DMS53 treated with DMSO at 0.1 percent for 48 hours (cell line): ENCODE results near the gene BCL10.

Experiments used
- DNase-seq: peaks from one replicate; lab custom pipeline; 2025; ENCODE audit not compliant: unreplicated experiment; lab: John Stamatoyannopoulos, UW

BCL10 gene

DNA sequence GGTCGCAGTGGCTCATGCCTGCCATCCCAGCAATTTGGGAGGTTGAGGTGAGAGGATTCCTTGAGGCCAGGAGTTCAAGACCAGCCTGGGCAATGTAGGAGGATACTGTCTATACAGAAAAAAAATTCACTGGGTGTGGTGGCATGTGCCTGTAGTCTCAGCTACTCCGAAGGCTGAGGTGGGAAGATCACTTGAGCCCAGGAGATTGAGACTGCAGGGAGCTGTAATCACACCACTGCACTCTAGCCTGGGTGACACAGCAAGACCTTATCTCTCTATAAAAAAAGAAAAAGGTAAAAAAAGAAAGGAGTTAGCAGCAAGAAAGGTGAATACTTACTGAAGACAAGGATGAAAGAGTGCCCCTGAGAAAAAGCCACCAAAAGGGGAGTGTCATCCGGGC is 23.7 kb upstream of the BCL10 start:
- no peak for DNase-seq

DNA sequence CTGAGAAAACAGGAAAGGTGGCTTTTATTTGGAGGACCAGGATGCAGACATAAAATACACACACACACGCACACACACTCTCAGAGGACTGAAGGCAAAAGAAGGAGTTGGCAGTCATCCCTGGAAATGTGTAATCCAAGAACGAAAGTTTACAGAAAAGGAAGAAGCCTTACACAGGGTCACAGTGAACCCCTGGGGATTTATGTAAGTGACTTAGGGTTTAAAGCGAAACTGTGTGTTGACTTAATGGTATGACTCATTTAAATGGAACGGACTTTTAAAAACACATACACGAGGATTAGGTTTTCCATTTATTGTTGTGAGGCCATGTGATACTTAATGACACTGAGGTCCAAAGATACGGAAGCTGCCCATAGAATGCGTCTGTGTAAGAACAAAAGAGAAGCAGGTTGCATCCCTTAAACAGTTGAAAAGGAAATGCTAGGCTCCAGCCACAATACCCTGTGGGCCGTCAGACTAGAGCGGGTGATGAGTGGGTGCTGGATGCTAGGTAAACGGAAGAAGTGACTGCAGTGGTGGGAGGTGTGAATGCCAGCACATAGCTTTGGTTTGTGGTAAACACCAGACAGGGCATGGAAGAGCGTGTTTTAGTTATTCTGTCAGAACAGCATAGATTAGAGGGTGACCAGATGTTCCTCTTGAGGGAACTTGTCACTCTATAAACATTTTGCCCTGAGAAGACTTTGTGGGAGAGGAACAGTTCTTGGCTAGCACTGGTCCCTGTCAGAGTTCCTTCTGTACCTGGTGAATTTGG is 21.6 kb upstream of the BCL10 start:
- DNase-seq, result peak; percentile 98

DNA sequence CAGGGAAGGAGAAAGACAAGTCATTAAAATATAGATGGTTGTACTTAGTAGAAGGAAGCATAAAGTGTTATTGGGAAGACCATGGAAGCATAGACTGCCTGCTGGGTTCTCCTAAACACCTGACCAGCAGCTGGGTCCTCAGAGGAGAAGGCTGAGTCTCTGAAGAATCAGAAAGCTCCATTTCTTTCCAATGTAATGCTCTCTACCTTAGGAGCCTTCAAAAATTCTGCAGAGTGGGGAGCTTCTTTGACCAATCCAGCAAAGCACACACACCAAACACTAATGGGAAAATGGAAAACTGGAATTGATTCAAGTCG is 21.1 kb upstream of the BCL10 start:
- DNase-seq, result no peak

DNA sequence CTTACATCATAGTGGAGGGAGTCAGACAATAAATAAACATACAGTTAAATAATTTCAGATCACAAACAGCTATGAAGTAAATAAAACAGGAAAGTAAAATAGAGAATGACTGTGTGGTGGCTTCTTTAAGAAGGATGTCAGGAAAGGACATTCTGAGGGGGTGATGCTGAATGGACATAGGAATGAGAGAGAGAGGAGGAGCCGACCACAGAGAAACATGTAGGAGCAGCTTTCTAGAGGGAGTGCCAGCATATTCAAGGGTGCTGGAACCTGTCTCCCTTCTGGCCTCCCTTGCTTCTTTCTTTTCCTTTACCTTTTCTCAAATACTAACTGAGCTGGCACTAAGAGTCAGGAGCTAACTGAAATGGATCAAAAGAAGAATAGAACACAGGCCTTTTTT is 20.5 kb upstream of the BCL10 start:
- no peak for DNase-seq

- no peak for DNase-seq
Observed at GRCh38 chr1:85295654-85296053, 19.2 kb upstream of the BCL10 start.

DNA sequence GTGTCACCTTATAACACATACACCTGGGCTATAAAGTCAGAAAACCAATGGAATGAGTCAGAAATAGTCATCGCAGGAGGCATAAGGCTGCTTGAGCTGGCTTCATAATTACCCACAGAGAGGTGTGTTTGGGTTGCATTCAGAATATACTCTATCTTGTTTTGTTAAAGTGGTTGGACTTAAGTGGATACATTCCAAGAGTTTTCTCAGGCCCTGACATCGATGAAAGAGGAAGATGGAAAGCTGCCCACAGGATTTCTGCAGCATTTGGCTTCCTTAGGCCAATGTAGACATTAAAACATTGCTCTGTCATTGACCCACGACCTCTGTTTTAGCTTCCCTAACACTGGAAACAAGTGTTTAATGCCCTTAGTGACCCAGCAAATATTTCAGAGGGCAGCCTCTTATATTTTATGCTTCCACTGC is 18.6 kb upstream of the BCL10 start:
- DNase-seq, result no peak

DNA sequence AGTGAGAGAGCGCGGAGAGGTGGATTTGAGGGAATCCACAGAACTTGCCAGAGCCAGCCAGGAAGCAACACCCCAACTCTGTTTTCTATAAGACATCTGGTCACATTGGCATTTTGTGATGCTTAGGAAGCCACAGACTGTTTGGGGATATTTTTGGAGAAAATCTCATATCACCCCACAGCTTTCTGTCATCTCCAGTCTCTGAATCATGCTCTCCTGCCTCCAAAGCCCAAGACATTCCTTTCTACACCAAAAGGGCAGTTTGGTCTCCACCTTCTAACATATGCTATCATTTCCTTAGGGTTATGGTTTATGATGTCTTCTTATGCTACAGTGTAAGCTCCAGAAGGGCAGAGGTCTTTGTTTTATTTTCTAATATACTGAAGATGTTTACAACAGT is 14.4 kb upstream of the BCL10 start:
- DNase-seq, result no peak

DNA sequence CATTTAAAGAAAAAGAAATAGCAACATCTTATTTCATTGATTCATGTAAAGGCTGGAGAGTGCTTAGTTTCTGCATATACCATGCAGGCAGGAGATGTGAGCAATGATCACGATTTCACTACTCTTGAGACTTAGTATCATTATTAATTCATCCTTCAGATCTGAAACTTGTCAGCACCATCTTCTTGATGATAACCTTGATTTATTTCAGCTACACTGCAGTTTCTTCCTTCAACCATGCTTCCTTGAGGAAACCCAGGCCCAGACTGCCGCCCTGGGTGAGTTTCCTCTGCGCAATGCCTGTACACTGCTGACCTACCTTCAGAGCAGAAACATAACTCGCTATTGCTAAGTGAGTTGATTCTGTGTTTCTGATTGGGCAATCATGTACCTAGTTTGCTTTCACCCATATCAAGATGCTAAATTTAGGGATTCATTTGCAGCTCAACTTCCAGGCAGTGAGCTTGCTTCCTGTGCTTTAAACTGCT is 13.5 kb upstream of the BCL10 start:
- DNase-seq, result no peak

DNA sequence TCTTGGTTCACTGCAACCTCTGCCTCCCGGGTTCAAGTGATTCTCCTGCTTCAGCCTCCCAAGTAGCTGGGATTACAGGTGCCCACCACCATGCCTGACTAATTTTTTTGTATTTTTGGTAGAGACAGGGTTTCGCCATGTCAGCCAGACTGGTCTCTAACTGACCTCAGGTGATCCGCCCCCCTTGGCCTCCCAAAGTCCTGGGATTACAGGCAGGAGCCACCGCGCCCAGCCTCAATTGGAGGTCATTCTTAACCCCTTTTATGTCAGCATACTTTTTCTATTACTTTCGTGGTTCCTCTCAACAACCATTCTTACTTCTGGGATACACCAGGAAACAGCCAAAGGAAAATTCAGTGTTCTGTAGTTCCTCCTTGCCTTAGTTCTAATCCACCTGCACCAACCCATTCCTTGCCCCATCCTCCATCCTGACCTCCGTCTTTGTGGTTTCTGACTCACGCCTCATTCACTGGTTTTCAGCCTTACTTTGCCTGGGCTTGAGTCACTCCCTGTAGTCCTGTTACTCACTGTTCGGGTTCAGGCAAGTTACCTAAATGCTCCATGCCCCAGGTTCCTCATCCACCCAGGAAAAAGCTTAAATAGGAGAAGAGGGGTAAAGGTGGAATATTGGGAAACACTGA is 12.9 kb upstream of the BCL10 start:
- DNase-seq, result no peak

- no peak for DNase-seq
Observed at GRCh38 chr1:85284202-85284601, 7.8 kb upstream of the BCL10 start.

GRCh38 chr1:85283475-85284199 is 7.2 kb upstream of the BCL10 start:
- no peak for DNase-seq

DNA sequence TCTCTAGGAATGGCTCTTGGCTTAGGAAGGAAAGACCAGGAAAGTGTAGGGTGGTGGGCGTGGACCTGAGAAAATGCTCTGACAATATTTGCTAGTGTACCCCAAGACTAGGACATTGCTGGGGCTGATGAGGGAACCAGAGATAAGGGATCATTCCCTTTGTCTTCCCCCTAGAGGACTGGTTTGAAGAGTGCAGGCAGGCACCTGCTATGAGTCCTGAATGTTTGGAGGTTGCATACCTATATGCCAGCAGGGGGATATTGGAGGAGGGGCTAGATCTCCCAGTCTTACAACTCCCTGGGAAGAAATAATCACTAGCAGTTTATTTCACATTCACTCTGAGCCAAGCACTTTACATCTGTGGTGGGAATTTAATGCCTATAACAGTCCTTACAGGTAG is 6.0 kb upstream of the BCL10 start:
- DNase-seq, result no peak

DNA sequence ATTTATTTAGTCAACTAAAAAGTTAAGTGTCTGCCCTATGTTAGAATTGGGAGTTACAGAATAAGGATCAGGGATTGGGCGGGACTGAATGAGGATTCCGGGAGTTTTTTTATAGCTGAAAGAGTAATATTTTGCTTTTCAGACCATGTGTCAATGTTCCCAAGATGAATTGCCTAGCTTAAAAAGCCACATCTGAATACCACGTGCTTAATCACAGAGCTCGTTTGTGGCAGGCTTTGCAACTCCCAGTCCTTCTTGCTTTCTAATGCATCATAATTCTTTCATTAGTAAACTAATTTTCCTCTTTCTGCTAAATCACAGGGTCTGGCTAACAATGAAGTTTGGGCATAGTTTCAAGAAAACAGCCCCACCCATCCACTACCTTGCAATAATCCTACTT is 4.2 kb upstream of the BCL10 start:
- DNase-seq, result no peak

GRCh38 chr1:85279458-85280080 is 3.1 kb upstream of the BCL10 start:
- no peak for DNase-seq

DNA sequence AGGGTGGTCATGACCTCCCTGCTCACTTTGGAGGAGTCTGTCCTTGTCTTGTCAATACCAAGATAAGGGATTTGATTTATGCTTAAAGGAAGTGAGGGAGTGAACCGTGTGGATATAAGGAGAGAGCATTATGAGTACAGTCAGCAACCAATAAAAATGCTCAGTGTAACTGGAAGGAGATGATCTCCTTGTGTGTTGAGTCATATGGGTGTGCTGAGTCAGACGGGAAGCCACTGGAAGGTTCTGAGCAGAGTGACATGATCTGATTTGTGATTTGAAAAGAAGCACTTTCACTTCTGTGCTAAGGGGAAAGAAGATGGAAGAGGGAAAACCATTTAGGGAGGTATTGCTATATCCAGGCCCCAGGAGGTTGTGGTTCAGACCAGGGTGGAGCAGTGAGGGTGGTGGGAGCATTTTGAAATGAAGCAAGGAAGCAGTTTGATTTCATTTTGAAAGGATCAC is 2.5 kb upstream of the BCL10 start:
- peak; percentile 51 for DNase-seq

GRCh38 chr1:85277802-85278201 is 1.4 kb upstream of the BCL10 start:
- no peak for DNase-seq

DNA sequence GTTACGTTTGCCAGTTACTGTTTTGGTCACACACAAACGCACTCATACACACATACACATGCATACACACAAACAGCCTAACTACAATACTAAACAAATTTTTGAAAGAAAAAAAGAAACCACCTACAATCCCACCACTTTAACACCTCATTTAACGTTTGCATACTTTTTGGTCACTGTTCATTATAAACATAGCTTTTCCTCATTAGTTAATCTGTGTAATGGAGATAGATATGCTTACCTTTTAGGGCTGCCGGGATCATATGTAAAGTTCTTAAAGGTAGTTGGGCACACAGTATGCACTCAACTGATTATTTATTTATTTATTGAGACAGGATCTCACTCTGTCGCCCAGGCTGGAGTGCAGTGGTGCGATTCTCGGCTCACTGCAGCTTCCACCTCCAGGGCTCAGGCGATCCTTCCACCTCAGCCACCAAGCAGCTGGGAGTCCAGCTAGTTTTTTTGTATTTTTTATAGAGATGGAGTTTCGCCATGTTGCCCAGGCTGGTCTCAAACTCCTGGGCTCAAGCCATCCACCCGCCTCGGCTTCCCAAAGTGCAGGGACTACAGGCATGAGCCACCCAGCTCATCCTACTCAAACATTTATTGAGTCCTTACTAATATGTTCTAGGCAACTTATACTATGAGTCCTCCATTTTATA is 677 bp upstream of the BCL10 start:
- peak; percentile 31 for DNase-seq

DNA sequence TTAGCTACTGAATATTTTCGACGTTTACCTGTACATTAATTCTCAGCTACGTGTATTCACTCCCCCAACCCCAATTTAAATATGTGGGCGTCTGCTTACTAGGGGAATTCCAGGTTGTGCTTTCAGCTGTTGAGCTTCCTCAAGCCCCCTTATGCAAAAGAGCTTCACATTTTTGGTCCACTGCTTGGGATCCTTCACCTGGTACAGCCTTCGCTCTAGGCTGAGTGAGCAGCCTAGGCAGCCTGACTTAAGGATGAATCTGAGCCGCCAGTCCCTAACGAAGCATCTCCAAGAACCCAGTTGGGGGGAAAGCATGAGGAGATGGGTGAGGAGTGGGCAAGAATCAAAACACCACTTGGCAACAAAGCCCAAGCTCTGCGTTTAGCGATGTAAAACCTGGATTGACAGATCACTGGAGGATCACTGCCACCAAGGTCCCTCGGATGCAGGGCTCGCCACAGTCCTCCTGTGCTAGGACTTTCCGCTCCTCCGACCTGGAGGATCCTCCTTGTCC is 674 bp downstream of the BCL10 start:
- no peak for DNase-seq

GRCh38 chr1:85274969-85275453 is 1.4 kb downstream of the BCL10 start:
- peak; percentile 88 for DNase-seq

DNA sequence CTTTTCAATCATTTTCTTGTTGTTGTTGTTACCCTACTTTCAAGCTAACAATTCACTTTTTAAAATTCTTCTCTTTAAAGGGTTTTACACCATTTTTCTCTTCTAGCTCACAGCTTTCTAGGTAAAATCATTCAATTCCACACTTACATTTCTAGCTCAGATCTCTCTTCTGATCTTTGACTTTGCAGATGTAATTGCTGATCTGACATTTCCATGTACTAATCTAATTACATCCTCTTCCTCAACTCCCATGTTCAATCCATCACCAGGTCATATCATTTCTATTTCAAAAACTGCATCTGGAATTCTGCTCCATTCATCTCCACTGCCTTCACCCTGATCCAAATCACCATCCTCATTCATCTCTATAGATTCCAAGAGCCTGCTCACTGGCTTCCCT is 3.0 kb downstream of the BCL10 start:
- DNase-seq, result no peak
